Small intestine (tissue), 7 donors: ENCODE measurements around the gene IRS2. TPM values are rescaled to one million over a fixed set of nuclear protein-coding genes. Genes with fewer than 3 reads are reported as not detected.
A peak's percentile ranks its signal among the peaks of the same experiment; 100 is the strongest.

Source experiments
- DNase-seq, 2 donors: peaks; one replicate each; pipeline versions ENCODE4 v3.0.0 to v3.0.0-alpha.2; 2013
- FAIRE-seq: peaks from 2 replicates; lab custom pipeline; 2012; peaks lifted over from hg19 to GRCh38; lab: Jason Lieb, UNC
- H3K27ac ChIP-seq, 3 donors: one replicate each; pipeline ENCODE4 v1.5.1; 2013; ENCODE audit warnings: low read length in 2 of 3, mild to moderate bottlenecking in 2 of 3, control low read depth in 1 of 3, inconsistent platforms in 1 of 3, low read depth in 1 of 3, moderate library complexity in 1 of 3
- H3K27me3 ChIP-seq, 3 donors: one replicate each; pipeline ENCODE4 v1.6.1; 2013; ENCODE audit warnings: low read length in 3 of 3, inconsistent platforms in 1 of 3; ENCODE audit not compliant: control insufficient read depth in 3 of 3, insufficient read depth in 3 of 3
- H3K36me3 ChIP-seq, 3 donors: one replicate each; pipeline ENCODE4 v1.6.1; 2013; ENCODE audit warnings: low read length in 3 of 3, inconsistent platforms in 1 of 3, low read depth in 1 of 3, mild to moderate bottlenecking in 1 of 3, moderate library complexity in 1 of 3; ENCODE audit not compliant: control insufficient read depth in 3 of 3, insufficient read depth in 2 of 3
- H3K4me1 ChIP-seq, 3 donors: one replicate each; pipeline ENCODE4 v1.6.1; 2013; ENCODE audit warnings: low read length in 2 of 3, inconsistent platforms in 1 of 3, low read depth in 1 of 3, mild to moderate bottlenecking in 1 of 3, moderate library complexity in 1 of 3; ENCODE audit not compliant: control insufficient read depth in 3 of 3, insufficient read depth in 2 of 3
- H3K4me3 ChIP-seq, 3 donors: one replicate each; pipeline ENCODE4 v1.5.1; 2013; ENCODE audit warnings: low read length in 3 of 3, control low read depth in 1 of 3, inconsistent platforms in 1 of 3, low read depth in 1 of 3, mild to moderate bottlenecking in 1 of 3, moderate library complexity in 1 of 3
- H3K9me3 ChIP-seq, 2 donors: one replicate each; pipeline ENCODE4 v1.6.1; 2013; ENCODE audit warnings: low read depth in 1 of 2, low read length in 1 of 2; ENCODE audit not compliant: control insufficient read depth in 2 of 2, insufficient read depth in 1 of 2
- WGBS, 3 donors: extraction: QIAGEN DNeasy Blood & Tissue Kit; methylation state at CpG; one replicate each; pipeline ENCODE4 v1.1.7; 2013; 5-methylcytosine and 5-hydroxymethylcytosine counted together
- polyA plus RNA-seq, 4 donors: library from polyadenylated mRNA; stranded (reverse) in 3 of 4; unstranded in 1 of 4; fragments of 200-250 nt in 3 of 4; fragments of 120-200 nt in 1 of 4; gene quantifications; one replicate each; pipeline versions ENCODE4 v1.2.1 to v1.2.3, GENCODE V29; 2013
- donor health status: healthy with polysubstance abuse.
- donor health status: control.
- donor health status: control.
- donor health status: Bipolar disorder and iron deficiency.
- donor health status: healthy.

The IRS2 gene
- polyA plus RNA-seq, 4 donors: 3.8 to 16.2 (median 5.0) TPM

DNA sequence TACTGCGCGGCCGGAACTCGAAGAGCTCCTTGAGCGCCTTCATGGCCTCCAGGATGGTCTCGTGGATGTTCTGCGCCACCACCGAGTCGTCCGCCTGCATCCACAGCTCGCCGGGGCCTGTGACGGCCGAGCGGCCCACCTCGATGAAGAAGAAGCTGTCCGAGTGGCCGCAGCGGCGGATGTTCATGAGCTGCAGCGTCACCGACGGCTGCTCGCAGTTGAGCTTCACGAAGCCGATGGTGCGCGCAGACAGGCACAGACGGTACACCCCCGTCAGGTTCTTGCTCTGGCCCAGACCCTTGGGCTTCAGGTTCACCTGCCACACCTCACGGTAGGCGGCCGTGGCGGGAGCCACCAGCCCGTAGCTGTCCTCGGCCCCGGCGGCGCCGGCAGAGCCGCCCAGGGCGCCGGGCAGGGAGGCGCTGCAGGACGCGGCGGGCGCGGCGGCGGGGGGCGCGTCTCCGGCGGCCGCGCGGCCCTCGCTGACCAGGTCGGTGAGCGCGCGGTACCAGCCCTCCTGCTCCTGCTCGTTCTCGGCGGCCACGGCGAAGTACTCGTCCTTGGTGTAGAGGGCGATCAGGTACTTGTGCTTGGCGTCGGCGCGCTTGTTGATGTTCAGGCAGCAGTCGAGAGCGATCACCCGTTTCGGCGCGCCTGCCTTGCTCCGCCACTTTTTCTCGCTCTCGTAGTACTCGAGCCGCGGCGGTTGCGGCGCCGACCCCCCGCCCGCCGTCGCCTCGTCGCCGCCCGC is 1.1 kb downstream of the IRS2 start:
- DNase-seq: peak; percentile 37 to 79
- peaks cover 0 to 8% (median 2%) of the 10 kb centered on the region in 3 donors for H3K27me3 ChIP-seq
- no peaks in the 10 kb centered on the region for H3K9me3 ChIP-seq
- FAIRE-seq: no peak
- H3K36me3 ChIP-seq: peaks cover 0 to 26% (median 4%) of the 10 kb centered on the region in 3 donors
- H3K4me3 ChIP-seq: peak overlapping the region; percentile 41 to 95 (median 70)
- WGBS, 3 donors: 1 to 5% (median 2%) methylated on average over 69 to 98 of the region's 98 CpGs
- peak overlapping the region in 2 of 3 donors; percentile 49 to 89 for H3K27ac ChIP-seq
- H3K4me1 ChIP-seq: peaks cover 2 to 11% (median 4%) of the 10 kb centered on the region in 3 donors

- DNase-seq (peak; percentile 63 to 91), FAIRE-seq (no peak)
- Histone ChIP-seq H3K4me3 (peak overlapping the region; percentile 41 to 95 (median 70)), H3K36me3 (peaks cover 0 to 26% (median 4%) of the 10 kb centered on the region in 3 donors), H3K4me1 (peaks cover 2 to 11% (median 4%) of the 10 kb centered on the region in 3 donors), H3K27me3 (peaks cover 0 to 8% (median 2%) of the 10 kb centered on the region in 3 donors), H3K27ac (peak overlapping the region in 1 of 3 donors; percentile 89), H3K9me3 (no peaks in the 10 kb centered on the region)
- 0 to 14% (median 2%) methylated on average over 21 to 83 of the region's 83 CpGs for WGBS, 3 donors
Observed at GRCh38 chr13:109784590-109785140, 1.7 kb downstream of the IRS2 start.

GRCh38 chr13:109783815-109784589 is 2.4 kb downstream of the IRS2 start:
- H3K36me3 ChIP-seq: peaks cover 0 to 26% (median 4%) of the 10 kb centered on the region in 3 donors
- H3K9me3 ChIP-seq: no peaks in the 10 kb centered on the region
- DNase-seq: no peak
- H3K27me3 ChIP-seq: peaks cover 0 to 8% (median 2%) of the 10 kb centered on the region in 3 donors
- FAIRE-seq: no peak
- peaks cover 2 to 16% (median 4%) of the 10 kb centered on the region in 3 donors for H3K4me1 ChIP-seq
- H3K4me3 ChIP-seq: peak overlapping the region; percentile 29 to 95 (median 50)
- WGBS, 3 donors: 75 to 79% (median 78%) methylated on average over 70 to 81 of the region's 81 CpGs
- no peak overlapping the region for H3K27ac ChIP-seq

- Histone ChIP-seq H3K4me3 (peak overlapping the region in 1 of 3 donors; percentile 95), H3K4me1 (peaks cover 2 to 17% (median 4%) of the 10 kb centered on the region in 3 donors), H3K27me3 (peaks cover 0 to 8% (median 0%) of the 10 kb centered on the region in 3 donors), H3K27ac (no peak overlapping the region), H3K9me3 (no peaks in the 10 kb centered on the region), H3K36me3 (peaks cover 0 to 26% (median 4%) of the 10 kb centered on the region in 3 donors)
- FAIRE-seq: no peak
- DNase-seq: no peak
- whole genome bisulfite sequencing, 3 donors: 95 to 99% (median 97%) methylated on average over 25 to 29 of the region's 29 CpGs
Observed at GRCh38 chr13:109783447-109783814, 3.0 kb downstream of the IRS2 start.

DNA sequence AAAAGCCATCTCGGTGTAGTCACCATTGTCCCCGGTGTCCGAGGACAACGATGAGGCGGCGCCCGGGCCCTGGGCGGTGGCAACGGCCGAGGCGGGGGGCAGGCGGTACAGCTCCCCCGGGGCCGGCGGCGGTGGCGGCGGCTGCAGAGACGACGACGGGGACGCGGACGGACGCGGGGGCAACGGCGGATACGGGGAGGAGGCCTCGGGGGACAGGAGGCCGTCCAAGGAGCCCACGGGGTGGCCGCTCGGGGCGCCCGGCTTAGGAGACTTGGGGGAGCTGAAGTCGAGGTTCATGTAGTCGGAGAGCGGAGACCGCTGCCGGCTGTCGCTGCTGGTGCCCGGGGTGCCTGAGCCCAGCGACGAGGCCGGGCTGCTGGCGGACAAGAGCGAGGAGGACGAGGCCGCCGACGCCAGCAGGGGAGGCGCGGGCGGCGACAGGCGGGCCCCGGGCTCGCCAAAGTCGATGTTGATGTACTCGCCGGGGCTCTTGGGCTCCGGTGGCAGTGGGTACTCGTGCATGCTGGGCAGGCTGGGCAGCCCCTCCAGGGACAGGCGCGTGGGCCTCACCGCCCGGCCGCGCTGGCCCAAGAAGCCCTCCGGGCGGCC is 3.5 kb downstream of the IRS2 start:
- Histone ChIP-seq H3K27me3 (peaks cover 0 to 8% (median 0%) of the 10 kb centered on the region in 3 donors), H3K27ac (no peak overlapping the region), H3K4me3 (no peak overlapping the region), H3K4me1 (peaks cover 2 to 17% (median 4%) of the 10 kb centered on the region in 3 donors), H3K36me3 (peaks cover 0 to 26% (median 4%) of the 10 kb centered on the region in 3 donors), H3K9me3 (no peaks in the 10 kb centered on the region)
- WGBS, 3 donors: 97 to 98% (median 98%) methylated on average over 40 to 72 of the region's 72 CpGs
- DNase-seq (no peak), FAIRE-seq (no peak)

GRCh38 chr13:109782066-109782822 is 4.1 kb downstream of the IRS2 start:
- Histone ChIP-seq H3K4me1 (peaks cover 0 to 17% (median 0%) of the 10 kb centered on the region in 3 donors), H3K4me3 (peak overlapping the region in 1 of 3 donors; percentile 33), H3K36me3 (peaks cover 0 to 26% (median 4%) of the 10 kb centered on the region in 3 donors), H3K9me3 (no peaks in the 10 kb centered on the region), H3K27ac (no peak overlapping the region), H3K27me3 (peaks cover 0 to 2% (median 0%) of the 10 kb centered on the region in 3 donors)
- no peak for DNase-seq
- FAIRE-seq: no peak
- WGBS, 3 donors: 93 to 98% (median 96%) methylated on average over 68 to 77 of the region's 77 CpGs

DNA sequence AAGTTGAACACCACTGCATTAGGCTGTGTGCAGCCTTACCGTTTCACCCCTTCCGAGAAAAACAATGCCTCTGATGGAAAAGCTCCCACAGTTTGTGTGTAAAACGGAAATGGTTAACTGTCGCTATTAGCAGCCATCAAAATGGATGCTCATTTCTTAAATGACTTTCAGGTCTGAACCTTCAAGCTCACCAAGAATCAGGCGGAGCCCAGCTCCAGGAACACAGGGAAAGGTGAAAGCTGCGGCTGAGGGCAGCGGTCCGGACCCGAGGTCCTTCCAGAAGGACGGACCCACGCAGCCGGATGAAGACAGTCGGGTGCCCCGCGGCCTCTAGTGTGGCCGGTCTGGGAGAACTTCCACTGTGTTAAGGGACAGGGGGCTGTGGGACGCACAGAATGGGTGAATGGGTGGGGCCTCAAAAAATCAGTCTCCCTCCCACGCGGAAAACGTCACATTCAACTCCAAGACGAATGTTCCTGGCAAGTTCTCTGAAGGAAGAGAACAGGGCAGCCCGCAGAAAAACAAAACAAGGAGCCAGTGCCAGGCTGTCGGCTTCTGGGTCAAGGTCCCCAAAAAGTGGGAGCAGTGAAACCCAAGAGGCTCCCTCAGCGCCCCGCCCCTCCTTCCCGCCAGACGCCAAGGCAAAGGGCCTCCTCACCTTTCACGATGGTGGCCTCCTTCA is 4.9 kb downstream of the IRS2 start:
- Histone ChIP-seq H3K4me3 (peak overlapping the region; percentile 10 to 33 (median 29)), H3K4me1 (peaks cover 0 to 17% (median 0%) of the 10 kb centered on the region in 3 donors), H3K36me3 (peaks cover 0 to 26% (median 4%) of the 10 kb centered on the region in 3 donors), H3K27ac (no peak overlapping the region), H3K9me3 (no peaks in the 10 kb centered on the region), H3K27me3 (no peaks in the 10 kb centered on the region)
- no peak for FAIRE-seq
- DNase-seq: peak; percentile 23 to 51
- 44 to 82% (median 75%) methylated on average over 28 of the region's 28 CpGs for WGBS, 3 donors
